ENCODE measurements around the gene SYNE2. TPM values are rescaled to one million over a fixed set of nuclear protein-coding genes. Genes with fewer than 3 reads are reported as not detected.
A peak's percentile ranks its signal among the peaks of the same experiment; 100 is the strongest.

Gene SYNE2
- total RNA-seq, 1 experiment from 2014 or later = 33.4 TPM

DNA sequence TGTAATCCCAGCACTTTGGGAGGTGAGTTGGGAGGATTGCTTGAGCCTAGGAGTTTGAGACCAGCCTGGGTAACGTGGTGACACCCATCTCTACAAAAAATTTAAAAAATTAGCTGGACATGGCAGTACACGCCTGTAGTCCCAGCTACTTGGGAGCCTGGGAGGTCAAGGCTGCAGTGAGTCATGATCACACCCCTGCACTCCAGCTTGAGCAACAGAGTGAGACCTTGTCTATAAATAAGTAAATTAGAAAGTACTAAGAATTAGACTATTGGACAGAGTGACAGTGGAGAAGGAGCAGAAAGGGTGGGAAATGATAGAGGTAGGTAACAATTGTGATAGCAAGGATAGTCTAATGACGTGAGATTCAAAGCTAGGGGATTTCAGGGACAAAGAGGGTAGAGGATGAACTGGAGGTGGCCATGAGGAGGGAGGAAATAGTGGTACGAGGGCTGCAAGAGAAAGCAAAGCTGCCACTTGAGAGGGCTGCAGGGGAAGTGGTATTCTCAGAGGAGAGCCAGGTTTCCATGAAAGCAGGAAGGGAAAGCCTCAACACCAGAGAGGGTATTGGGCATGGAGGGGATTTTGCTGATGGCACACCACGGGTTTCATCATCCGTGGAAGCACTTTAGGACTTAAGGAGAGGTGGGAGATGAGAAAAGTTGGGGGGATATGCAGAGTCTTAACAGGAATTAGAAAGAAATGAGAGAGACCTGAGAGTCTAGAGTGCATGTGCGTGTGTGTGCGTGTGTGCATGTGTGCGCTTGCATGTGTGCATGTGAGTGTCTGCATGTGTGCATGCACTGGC, 85.6 kb downstream of the SYNE2 start:
- no peak for DNase-seq (ENCODE audit: low read depth, low spot score)
- in situ Hi-C loops (cut with HindIII; ENCODE audit: low pct_unique_long_range_greater_than_20kb, low sequenced_read_pairs) = no loop called here

- in situ Hi-C loops (cut with HindIII; ENCODE audit: low pct_unique_long_range_greater_than_20kb, low sequenced_read_pairs) = no loop called here
- DNase-seq (ENCODE audit: low read depth, low spot score) = no peak
Measured at GRCh38 chr14:63939006-63939270, 86.1 kb downstream of the SYNE2 start.

GRCh38 chr14:63940387-63940786, 87.6 kb downstream of the SYNE2 start:
- in situ Hi-C loops (cut with HindIII; ENCODE audit: low pct_unique_long_range_greater_than_20kb, low sequenced_read_pairs) = no loop called here
- no peak for DNase-seq (ENCODE audit: low read depth, low spot score)

DNA sequence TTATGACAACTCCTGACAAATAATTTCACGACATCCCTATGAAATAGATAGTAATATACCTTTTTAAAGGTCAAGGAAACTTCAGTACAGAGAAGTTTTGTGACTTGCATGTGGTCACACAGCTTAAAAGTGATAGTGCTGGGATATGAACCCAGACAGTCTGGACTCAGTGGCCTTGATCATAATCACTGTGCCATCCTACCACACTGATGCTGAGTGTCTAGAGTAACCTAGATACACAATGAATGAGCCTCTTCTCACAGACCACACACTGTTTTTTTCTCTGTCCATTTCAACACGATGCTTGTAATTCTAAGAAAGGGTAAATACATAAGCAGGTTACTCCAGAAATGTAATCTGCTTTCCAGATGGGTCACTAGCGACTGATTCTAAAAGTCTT, 88.2 kb downstream of the SYNE2 start:
- in situ Hi-C loops (cut with HindIII; ENCODE audit: low pct_unique_long_range_greater_than_20kb, low sequenced_read_pairs) = no loop called here
- DNase-seq (ENCODE audit: low read depth, low spot score) = no peak

DNA sequence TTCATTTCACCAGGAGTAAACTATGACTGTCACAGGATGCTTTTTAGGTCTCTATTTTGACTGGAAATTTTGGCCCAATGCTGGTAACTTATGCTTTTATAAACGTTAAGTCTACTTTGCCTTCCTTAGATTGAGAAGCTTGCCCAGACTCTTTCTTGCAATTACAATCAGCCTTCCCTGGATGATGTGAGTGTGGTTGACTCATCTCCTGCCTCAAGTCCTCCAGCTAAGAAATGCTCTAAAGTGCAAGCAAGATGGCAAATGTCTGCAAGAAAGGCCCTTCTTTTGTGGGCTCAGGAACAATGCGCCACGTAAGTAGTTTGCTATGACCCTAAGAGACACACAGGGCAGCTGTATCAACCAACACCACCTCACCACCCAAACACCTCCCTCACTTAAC, 96.9 kb downstream of the SYNE2 start:
- DNase-seq (ENCODE audit: low read depth, low spot score) = no peak
- in situ Hi-C loops (cut with HindIII; ENCODE audit: low pct_unique_long_range_greater_than_20kb, low sequenced_read_pairs) = loop anchor here (5.0 kb wide), 1 partner anchor 32 kb away; no protein-coding TSS in a partner anchor

GRCh38 chr14:63951021-63951420, 98.2 kb downstream of the SYNE2 start:
- DNase-seq (ENCODE audit: low read depth, low spot score) = no peak
- in situ Hi-C loops (cut with HindIII; ENCODE audit: low pct_unique_long_range_greater_than_20kb, low sequenced_read_pairs) = loop anchor here (5.0 kb wide), 1 partner anchor 34 kb away; no protein-coding TSS in a partner anchor

DNA sequence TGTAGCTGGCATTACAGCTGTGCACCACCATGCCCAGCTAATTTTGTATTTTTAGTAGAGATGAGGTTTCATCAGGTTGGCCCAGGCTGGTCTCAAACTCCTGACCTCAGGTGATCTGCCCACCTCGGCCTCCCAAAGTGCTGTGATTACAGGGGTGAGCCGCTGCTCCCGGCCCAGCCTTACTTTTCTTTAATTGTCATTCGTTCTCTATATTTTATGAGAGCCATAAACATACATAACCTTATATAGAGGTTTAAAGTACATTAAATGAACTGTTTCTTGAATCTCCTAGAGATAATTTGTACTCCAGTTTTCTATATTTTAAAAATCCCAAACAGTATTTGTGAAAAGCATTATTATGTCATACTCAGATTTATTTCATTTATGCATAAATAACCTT, 98.6 kb downstream of the SYNE2 start:
- in situ Hi-C loops (cut with HindIII; ENCODE audit: low pct_unique_long_range_greater_than_20kb, low sequenced_read_pairs) = loop anchor here (5.0 kb wide), 1 partner anchor 34 kb away; no protein-coding TSS in a partner anchor
- DNase-seq (ENCODE audit: low read depth, low spot score) = no peak

- DNase-seq (ENCODE audit: low read depth, low spot score) = no peak
- in situ Hi-C loops (cut with HindIII; ENCODE audit: low pct_unique_long_range_greater_than_20kb, low sequenced_read_pairs) = loop anchor here (5.0 kb wide), 1 partner anchor 35 kb away; no protein-coding TSS in a partner anchor
Measured at GRCh38 chr14:63952053-63952932, 99.5 kb downstream of the SYNE2 start.

DNA sequence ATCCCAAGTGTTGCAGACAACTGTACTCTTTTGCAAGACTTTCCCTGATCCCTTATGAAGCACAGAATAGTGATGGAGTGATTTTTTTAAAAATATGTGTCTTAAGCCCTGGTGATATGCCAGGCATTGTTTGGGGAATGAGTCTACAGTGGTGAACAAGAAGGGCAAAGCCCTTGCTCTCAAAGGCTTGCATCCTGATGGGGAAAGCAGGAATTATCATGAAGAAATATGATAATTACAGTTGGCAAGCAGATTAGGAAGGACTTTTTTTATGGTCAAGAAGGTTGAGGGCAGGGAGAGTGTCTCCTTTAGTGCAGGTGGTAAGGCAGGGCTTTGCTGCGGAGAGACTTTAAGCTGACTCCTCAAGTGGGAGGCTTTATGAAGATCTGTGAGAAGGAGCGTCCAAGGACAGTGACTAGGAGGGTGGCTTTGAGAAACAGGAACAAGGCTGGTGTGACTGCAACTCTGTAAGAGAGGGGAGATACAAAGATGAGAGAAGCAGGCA, 100.2 kb downstream of the SYNE2 start:
- in situ Hi-C loops (cut with HindIII; ENCODE audit: low pct_unique_long_range_greater_than_20kb, low sequenced_read_pairs) = loop anchor here (5.0 kb wide), 1 partner anchor 36 kb away; no protein-coding TSS in a partner anchor
- DNase-seq (ENCODE audit: low read depth, low spot score) = no peak

DNA sequence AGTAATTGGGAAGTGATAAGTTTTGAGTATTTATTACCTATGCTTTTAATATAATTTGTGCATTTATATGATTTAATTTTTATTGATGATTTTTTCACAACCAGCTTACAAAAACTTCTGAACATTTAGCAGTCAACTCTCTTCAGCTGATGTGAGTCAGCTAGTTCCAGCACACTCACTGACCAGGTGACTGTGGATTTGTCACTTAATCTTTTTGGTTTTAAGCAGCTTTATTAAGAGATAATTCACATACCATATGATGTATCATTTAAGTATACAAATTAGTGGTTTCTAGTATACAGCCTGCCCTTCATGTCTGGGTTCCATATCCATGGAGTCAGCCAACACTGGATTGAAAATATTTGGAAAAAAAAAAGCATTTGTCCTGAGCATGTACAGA, 103.5 kb downstream of the SYNE2 start:
- in situ Hi-C loops (cut with HindIII; ENCODE audit: low pct_unique_long_range_greater_than_20kb, low sequenced_read_pairs) = no loop called here
- DNase-seq (ENCODE audit: low read depth, low spot score) = no peak

- in situ Hi-C loops (cut with HindIII; ENCODE audit: low pct_unique_long_range_greater_than_20kb, low sequenced_read_pairs) = no loop called here
- no peak for DNase-seq (ENCODE audit: low read depth, low spot score)
Measured at GRCh38 chr14:63960926-63961567, 108.2 kb downstream of the SYNE2 start.

DNA sequence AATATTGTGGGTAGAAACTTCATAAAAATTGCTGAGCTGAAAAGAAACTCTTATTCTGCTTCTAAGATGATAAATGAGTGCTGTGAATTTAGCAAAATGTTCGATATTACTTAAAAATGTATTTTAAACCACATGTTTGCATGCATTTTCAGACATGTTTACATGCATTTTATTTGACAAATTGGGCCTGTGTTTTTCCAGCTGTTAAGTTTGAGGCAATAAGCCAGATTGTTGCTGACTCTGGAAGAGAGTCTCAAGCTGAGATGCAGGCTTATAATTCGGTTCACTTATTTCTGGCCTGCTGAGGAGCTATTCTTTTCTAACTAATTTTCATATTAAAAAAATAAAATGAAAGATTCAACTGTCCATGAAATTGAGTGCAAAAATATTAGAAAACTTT, 110.1 kb downstream of the SYNE2 start:
- no peak for DNase-seq (ENCODE audit: low read depth, low spot score)
- in situ Hi-C loops (cut with HindIII; ENCODE audit: low pct_unique_long_range_greater_than_20kb, low sequenced_read_pairs) = no loop called here

DNA sequence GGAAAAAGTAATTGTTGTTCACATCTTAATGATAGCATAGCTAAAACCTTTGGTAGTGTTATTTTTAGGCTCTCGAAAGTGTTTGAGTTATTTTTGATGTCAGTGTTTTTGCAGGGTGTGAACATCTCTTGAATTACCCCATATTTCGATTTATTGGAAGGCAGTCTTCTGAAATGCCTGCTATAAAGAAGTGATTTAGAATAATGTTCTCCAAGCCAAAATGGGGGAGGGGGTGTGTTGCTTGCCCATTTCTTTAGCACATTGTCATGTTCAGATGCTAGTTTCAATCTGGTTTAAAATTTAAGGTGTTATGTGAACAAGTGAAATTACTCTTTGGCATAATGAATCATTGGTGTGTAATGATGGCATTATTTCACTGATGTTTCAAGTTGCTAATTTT, 110.6 kb downstream of the SYNE2 start:
- in situ Hi-C loops (cut with HindIII; ENCODE audit: low pct_unique_long_range_greater_than_20kb, low sequenced_read_pairs) = no loop called here
- DNase-seq (ENCODE audit: low read depth, low spot score) = no peak

- no peak for DNase-seq (ENCODE audit: low read depth, low spot score)
- in situ Hi-C loops (cut with HindIII; ENCODE audit: low pct_unique_long_range_greater_than_20kb, low sequenced_read_pairs) = no loop called here
Measured at GRCh38 chr14:63964113-63964512, 111.3 kb downstream of the SYNE2 start.

DNA sequence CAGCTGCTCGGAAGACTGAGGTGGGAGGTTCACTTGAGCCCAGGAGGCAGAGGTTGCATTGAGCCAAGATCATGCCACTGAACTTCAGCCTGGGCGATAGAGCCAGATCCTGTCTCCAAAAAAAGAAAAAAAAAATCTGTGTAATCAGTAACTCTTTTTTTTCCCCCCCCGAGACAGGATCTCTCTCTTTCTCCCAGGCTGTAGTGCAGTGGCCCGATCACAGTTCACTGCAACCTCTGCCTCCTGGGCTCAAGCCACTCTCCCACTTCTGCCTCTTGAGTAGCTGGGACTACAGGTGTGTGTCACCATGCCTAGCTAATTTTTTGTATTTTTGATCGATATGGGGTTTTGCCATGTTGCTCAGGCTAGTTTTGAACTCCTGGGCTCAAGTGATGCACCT, 113.6 kb downstream of the SYNE2 start:
- DNase-seq (ENCODE audit: low read depth, low spot score) = no peak
- in situ Hi-C loops (cut with HindIII; ENCODE audit: low pct_unique_long_range_greater_than_20kb, low sequenced_read_pairs) = no loop called here

- in situ Hi-C loops (cut with HindIII; ENCODE audit: low pct_unique_long_range_greater_than_20kb, low sequenced_read_pairs) = no loop called here
Measured at GRCh38 chr14:63972323-63972932, 119.6 kb downstream of the SYNE2 start.

GRCh38 chr14:63974176-63974575, 121.4 kb downstream of the SYNE2 start:
- in situ Hi-C loops (cut with HindIII; ENCODE audit: low pct_unique_long_range_greater_than_20kb, low sequenced_read_pairs) = no loop called here

More at GRCh38 chr14:63972323-63972932, 119.6 kb downstream of the SYNE2 start:
- DNase-seq (ENCODE audit: low read depth, low spot score) = no peak

DNA sequence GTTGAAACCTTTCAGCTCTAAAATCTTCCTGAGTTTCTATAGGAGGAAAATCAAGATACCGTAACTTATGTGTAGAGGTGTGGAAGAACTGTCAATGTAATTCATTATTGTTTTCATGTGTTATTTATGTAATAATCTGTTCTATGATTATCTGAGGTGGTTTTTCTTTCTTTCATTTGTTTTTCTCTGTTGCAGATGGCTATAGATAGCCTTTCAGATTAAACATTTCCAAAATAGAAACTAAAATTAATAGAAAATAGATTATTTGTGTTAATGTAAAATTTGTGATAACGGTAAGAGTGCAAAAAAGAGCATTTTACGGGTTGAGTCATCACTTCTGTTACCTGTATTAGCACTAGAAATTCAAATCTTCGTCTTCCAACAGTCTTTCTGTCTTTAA, 128.8 kb downstream of the SYNE2 start:
- in situ Hi-C loops (cut with HindIII; ENCODE audit: low pct_unique_long_range_greater_than_20kb, low sequenced_read_pairs) = no loop called here
- no peak for DNase-seq (ENCODE audit: low read depth, low spot score)

More at GRCh38 chr14:63974176-63974575, 121.4 kb downstream of the SYNE2 start:
- DNase-seq (ENCODE audit: low read depth, low spot score) = peak; percentile 84

Measured in SK-MEL-5 (cell line).